22Rv1 (cell line): ENCODE measurements around the gene MFN2.

Experiments
- H3K27ac ChIP-seq: fragments of 450-650 bp; 2 replicates; pipeline ENCODE4 v1.5.1; 2017
- ZFX ChIP-seq: fragments of 450-650 bp; IDR thresholded peaks from 2 replicates; pipeline ENCODE4 v1.6.1; 2017; ENCODE audit warnings: antibody characterized with exemption, borderline replicate concordance
- TF ChIP-seq, protein P1 (sequence below): fragments of 450-650 bp; IDR thresholded peaks from 2 replicates; pipeline ENCODE4 v1.5.1; 2017; ENCODE audit warnings: mild to moderate bottlenecking

Gene MFN2

DNA sequence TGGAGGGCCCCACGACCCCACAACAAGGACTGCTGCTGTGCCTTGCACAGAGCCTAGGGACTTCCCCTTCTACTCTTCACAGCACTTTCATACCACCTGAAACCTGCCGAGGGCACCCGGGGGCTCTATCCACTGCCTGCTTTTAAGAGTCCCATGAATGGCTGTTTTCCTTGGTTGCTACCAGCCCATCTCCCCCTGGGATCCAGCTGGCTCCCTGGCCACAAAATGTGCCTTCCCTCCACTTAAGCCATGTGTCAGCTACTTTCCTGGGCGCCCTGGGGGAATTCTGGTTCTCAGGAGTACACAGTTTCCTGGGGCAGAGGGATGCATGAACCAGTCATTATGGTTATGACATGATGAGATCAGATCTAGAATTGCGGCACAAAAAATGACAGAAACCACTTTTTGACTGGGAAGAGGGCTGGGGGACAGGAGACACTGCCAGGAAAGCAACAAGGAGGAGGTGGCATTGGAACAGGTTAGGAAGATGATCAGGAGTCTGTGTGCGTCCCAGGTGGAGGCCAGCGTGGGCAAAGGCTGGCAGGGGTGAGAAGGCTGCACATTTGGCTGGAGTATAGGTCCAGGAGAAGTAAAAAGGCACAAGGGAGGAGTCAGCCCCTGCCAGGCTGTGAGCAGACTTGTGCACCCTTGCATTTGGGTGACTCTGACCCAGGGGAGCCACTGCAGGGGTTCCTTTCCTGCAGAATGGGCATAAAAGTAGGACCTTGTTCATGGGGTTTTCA, 79.6 kb downstream of the MFN2 start:
- no peak overlapping the region for H3K27ac ChIP-seq
- TF ChIP-seq ZFX: no peak
- TF ChIP-seq, protein P1, sequence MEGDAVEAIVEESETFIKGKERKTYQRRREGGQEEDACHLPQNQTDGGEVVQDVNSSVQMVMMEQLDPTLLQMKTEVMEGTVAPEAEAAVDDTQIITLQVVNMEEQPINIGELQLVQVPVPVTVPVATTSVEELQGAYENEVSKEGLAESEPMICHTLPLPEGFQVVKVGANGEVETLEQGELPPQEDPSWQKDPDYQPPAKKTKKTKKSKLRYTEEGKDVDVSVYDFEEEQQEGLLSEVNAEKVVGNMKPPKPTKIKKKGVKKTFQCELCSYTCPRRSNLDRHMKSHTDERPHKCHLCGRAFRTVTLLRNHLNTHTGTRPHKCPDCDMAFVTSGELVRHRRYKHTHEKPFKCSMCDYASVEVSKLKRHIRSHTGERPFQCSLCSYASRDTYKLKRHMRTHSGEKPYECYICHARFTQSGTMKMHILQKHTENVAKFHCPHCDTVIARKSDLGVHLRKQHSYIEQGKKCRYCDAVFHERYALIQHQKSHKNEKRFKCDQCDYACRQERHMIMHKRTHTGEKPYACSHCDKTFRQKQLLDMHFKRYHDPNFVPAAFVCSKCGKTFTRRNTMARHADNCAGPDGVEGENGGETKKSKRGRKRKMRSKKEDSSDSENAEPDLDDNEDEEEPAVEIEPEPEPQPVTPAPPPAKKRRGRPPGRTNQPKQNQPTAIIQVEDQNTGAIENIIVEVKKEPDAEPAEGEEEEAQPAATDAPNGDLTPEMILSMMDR: no peak

DNA sequence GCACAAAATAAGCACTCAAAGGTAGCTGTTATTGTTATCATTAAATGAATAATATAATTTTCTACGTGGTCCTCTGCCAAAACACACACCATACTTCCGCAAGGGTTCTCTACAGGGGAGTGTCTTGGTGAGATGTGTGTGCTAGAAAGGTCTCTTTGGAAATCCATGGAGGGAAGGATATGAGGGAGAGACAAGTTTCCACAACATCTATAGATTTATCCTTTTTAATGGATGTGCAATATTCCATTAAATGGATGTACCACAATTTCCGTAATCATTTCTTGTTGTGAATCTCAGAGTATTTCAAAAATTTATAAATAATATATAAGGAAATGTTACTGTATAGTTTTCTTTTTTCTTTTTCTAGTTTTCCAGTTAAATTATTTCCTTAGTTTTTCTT, 80.3 kb downstream of the MFN2 start:
- no peak for TF ChIP-seq ZFX
- TF ChIP-seq, protein P1: no peak
- H3K27ac ChIP-seq: no peak overlapping the region
